Panc1 (cell line): ENCODE data around the gene TM2D3. TPM values are rescaled to one million over a fixed set of nuclear protein-coding genes. Genes with fewer than 3 reads are reported as not detected.

ENCODE experiments used
- ATAC-seq: fragments of 200-7000 bp; cut with Tn5 transposase; 2 replicates; pipeline ENCODE4 v1.9.1; 2020; ENCODE audit warnings: mild to moderate bottlenecking, moderate library complexity
- BruUV-seq: library from RNA; stranded (reverse); fragments of 400-500 nt; replicated peaks from 2 replicates; lab custom pipeline; 2021; lab: Mats Ljungman, UMichigan
- CTCF ChIA-PET: fragments of 300-600 bp; sonication (Branson Sonifier 250); formaldehyde crosslinking; loops from one replicate; lab custom pipeline; 2022; ENCODE audit warnings: antibody characterized with exemption; lab: Charles Lee
- POLR2A ChIA-PET: fragments of 300-600 bp; sonication (Branson Sonifier 250); formaldehyde crosslinking; loops from one replicate; lab custom pipeline; 2022; ENCODE audit warnings: antibody characterized with exemption; lab: Charles Lee
- DNase-seq: peaks from one replicate; pipeline ENCODE4 v3.0.0-alpha.2; 2010; ENCODE audit warnings: low read depth, low spot score
- H3K27ac ChIP-seq: 2 replicates; pipeline ENCODE4 v1.5.1; 2011; ENCODE audit warnings: mild to moderate bottlenecking, low read length, inconsistent platforms
- H3K27me3 ChIP-seq: fragments of 200-500 bp; sonication (Bioruptor generic); 2 replicates; pipeline ENCODE4 v1.6.0; 2014; ENCODE audit warnings: low read length, inconsistent platforms; ENCODE audit not compliant: control insufficient read depth, insufficient read depth
- H3K36me3 ChIP-seq: fragments of 200-500 bp; sonication (Bioruptor generic); 2 replicates; pipeline ENCODE4 v1.5.1; 2014; ENCODE audit warnings: inconsistent platforms, mild to moderate bottlenecking, low read length, moderate library complexity; ENCODE audit not compliant: control insufficient read depth, insufficient read depth
- H3K4me1 ChIP-seq: 2 replicates; pipeline ENCODE4 v1.5.1; 2011; ENCODE audit warnings: inconsistent platforms, mild to moderate bottlenecking, low read length, moderate library complexity; ENCODE audit not compliant: control insufficient read depth, insufficient read depth
- H3K4me3 ChIP-seq, 2 experiments: 2 replicates each; pipeline ENCODE4 v1.5.1; 2011 to 2012; ENCODE audit warnings: low read depth in 2 of 2, low read length in 2 of 2, mild to moderate bottlenecking in 2 of 2, inconsistent platforms in 1 of 2, moderate library complexity in 1 of 2
- H3K9me3 ChIP-seq: fragments of 200-500 bp; sonication (Bioruptor generic); 2 replicates; pipeline ENCODE4 v1.5.1; 2014; ENCODE audit warnings: low read depth, mild to moderate bottlenecking, inconsistent platforms, low read length, moderate library complexity; ENCODE audit not compliant: control insufficient read depth, insufficient read depth
- POLR2AphosphoS5 ChIP-seq: IDR thresholded peaks from 2 replicates; pipeline ENCODE4 v1.6.1; 2012; ENCODE audit warnings: mild to moderate bottlenecking, low read depth, low read length, moderate library complexity
- SIN3A ChIP-seq: IDR thresholded peaks from 2 replicates; pipeline ENCODE4 v1.6.1; 2012; ENCODE audit warnings: low read depth, mild to moderate bottlenecking, low read length, moderate library complexity, borderline replicate concordance; ENCODE audit not compliant: insufficient read depth
- TCF7L2 ChIP-seq: IDR thresholded peaks from 2 replicates; pipeline ENCODE4 v1.6.1; 2011; ENCODE audit warnings: mild to moderate bottlenecking, low read depth, low read length, inconsistent platforms
- in situ Hi-C: cut with HindIII; loops from 2 replicates; pipeline ENCODE4 v1.10.0; 2016; ENCODE audit warnings: low sequenced_read_pairs, low pct_unique_long_range_greater_than_20kb
- intact Hi-C: fragments of 100-400 bp; cut with micrococcal nuclease; formaldehyde crosslinking; loops from one replicate; pipeline ENCODE4 v1.10.0; 2022; ENCODE audit not compliant: unreplicated experiment
- total RNA-seq: library from RNA; stranded (reverse); gene quantifications from one replicate; pipeline ENCODE4 v1.2.1, GENCODE V29; 2021; ENCODE audit not compliant: unreplicated experiment
- TF ChIP-seq, protein P1 (sequence below): fragments of 450-650 bp; IDR thresholded peaks from 2 replicates; pipeline ENCODE4 v1.5.1; 2017; ENCODE audit warnings: mild to moderate bottlenecking
- TF ChIP-seq, protein P2 (sequence below), 2 experiments: IDR thresholded peaks; 2 replicates each; pipeline ENCODE4 v1.6.1; 2011 to 2012; ENCODE audit warnings: low read depth in 2 of 2, control low read depth in 1 of 2, low read length in 1 of 2, mild to moderate bottlenecking in 1 of 2, moderate library complexity in 1 of 2; ENCODE audit not compliant: insufficient read depth in 1 of 2

TM2D3 gene
- total RNA-seq, 1 experiment from 2014 or later = 53.4 TPM

DNA sequence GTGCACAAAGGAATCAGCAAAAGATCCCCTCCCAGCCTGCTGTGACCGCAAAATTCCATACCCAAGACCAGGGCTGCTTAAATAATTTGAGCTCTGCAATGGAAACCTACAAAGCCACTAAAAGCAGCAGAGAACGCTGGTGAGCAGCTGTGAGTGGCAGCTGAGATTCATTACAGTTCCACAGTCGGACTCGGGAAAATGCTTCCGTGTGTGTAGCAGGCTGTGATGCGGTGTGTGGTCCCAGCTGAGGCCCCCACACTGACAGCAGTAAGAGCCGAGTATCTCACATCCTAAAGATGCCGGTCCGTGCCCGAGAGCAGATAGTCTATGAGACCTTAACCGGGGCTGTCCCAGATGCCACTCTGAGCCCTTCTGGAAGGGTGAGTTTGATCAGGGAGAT is 37.4 kb downstream of the TM2D3 start:
- DNase-seq (no peak), ATAC-seq (no peak)
- no TSS peak for BruUV-seq
- Histone ChIP-seq H3K27me3 (no peaks in the 10 kb centered on the region), H3K4me1 (peaks cover 10% of the 10 kb centered on the region), H3K36me3 (no peaks in the 10 kb centered on the region), H3K27ac (no peak overlapping the region), H3K9me3 (no peaks in the 10 kb centered on the region), H3K4me3 (no peak overlapping the region)
- ChIA-PET CTCF (no interaction called here), POLR2A (no interaction called here)
- in situ Hi-C loops = no loop called here
- no peak for TF ChIP-seq TCF7L2
- no peak for TF ChIP-seq SIN3A
- TF ChIP-seq, protein P1, sequence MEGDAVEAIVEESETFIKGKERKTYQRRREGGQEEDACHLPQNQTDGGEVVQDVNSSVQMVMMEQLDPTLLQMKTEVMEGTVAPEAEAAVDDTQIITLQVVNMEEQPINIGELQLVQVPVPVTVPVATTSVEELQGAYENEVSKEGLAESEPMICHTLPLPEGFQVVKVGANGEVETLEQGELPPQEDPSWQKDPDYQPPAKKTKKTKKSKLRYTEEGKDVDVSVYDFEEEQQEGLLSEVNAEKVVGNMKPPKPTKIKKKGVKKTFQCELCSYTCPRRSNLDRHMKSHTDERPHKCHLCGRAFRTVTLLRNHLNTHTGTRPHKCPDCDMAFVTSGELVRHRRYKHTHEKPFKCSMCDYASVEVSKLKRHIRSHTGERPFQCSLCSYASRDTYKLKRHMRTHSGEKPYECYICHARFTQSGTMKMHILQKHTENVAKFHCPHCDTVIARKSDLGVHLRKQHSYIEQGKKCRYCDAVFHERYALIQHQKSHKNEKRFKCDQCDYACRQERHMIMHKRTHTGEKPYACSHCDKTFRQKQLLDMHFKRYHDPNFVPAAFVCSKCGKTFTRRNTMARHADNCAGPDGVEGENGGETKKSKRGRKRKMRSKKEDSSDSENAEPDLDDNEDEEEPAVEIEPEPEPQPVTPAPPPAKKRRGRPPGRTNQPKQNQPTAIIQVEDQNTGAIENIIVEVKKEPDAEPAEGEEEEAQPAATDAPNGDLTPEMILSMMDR = no peak
- TF ChIP-seq, protein P2, sequence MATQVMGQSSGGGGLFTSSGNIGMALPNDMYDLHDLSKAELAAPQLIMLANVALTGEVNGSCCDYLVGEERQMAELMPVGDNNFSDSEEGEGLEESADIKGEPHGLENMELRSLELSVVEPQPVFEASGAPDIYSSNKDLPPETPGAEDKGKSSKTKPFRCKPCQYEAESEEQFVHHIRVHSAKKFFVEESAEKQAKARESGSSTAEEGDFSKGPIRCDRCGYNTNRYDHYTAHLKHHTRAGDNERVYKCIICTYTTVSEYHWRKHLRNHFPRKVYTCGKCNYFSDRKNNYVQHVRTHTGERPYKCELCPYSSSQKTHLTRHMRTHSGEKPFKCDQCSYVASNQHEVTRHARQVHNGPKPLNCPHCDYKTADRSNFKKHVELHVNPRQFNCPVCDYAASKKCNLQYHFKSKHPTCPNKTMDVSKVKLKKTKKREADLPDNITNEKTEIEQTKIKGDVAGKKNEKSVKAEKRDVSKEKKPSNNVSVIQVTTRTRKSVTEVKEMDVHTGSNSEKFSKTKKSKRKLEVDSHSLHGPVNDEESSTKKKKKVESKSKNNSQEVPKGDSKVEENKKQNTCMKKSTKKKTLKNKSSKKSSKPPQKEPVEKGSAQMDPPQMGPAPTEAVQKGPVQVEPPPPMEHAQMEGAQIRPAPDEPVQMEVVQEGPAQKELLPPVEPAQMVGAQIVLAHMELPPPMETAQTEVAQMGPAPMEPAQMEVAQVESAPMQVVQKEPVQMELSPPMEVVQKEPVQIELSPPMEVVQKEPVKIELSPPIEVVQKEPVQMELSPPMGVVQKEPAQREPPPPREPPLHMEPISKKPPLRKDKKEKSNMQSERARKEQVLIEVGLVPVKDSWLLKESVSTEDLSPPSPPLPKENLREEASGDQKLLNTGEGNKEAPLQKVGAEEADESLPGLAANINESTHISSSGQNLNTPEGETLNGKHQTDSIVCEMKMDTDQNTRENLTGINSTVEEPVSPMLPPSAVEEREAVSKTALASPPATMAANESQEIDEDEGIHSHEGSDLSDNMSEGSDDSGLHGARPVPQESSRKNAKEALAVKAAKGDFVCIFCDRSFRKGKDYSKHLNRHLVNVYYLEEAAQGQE (IDR thresholded peaks at IDR 0.05; ENCODE audit: insufficient read depth in 1 of 2, low read depth in 2 of 2, low read length in 1 of 2) = no peak
- no peak for TF ChIP-seq POLR2AphosphoS5
- intact Hi-C loops = no loop called here

DNA sequence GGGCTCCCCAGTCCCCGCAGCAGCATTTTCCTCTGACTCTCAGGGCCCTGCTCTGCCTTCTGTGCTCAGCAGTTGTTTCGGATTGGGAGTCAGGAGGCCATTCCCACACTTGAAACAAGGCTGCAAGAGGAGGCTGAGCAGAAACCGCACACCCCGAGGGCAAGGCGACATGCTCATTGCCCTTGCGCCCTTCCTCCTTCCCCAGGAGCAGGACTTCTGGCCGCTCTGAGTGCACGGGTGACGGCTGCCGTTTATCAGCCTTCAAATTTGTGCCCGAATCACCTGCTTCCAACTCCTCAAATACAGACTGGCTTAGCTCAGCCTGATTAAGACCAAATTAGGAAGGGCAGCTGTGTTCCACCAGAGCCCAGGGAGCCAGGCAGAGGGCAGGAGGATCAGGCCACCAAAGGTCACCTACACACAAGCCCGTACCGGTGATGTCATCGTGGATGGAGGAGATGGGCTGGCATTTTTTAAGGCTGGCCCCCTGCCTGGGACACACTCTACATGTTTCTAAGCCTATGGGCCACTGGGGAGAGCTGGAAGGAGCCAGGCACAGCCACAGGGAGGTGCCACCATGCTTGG is 38.1 kb downstream of the TM2D3 start:
- intact Hi-C loops (no loop called here), in situ Hi-C loops (no loop called here)
- POLR2A ChIA-PET = no interaction called here
- Histone ChIP-seq H3K27ac (no peak overlapping the region), H3K27me3 (no peaks in the 10 kb centered on the region), H3K36me3 (no peaks in the 10 kb centered on the region), H3K4me3 (no peak overlapping the region), H3K4me1 (peaks cover 10% of the 10 kb centered on the region), H3K9me3 (no peaks in the 10 kb centered on the region)
- ATAC-seq (no peak), DNase-seq (no peak)
- BruUV-seq = no TSS peak
- TF ChIP-seq SIN3A = no peak
- no peak for TF ChIP-seq POLR2AphosphoS5
- TF ChIP-seq TCF7L2 = no peak
- TF ChIP-seq, protein P1 = no peak
- TF ChIP-seq, protein P2 (IDR thresholded peaks at IDR 0.05; ENCODE audit: insufficient read depth in 1 of 2, low read depth in 2 of 2, low read length in 1 of 2) = no peak
- CTCF ChIA-PET = no interaction called here
